Suppressor macrophage treated with lipopolysaccharide for 1 hour (primary cell): ENCODE results near the gene CDIP1.

Experiments used
- DNase-seq, 3 donors: peaks; one replicate each; pipeline ENCODE4 v3.0.0-alpha.2; 2020 to 2022

CDIP1 gene

GRCh38 chr16:4486126-4486893 lies 52.3 kb downstream of the CDIP1 start:
- no peak for DNase-seq

- DNase-seq: no peak
Observed at GRCh38 chr16:4481963-4482362, 56.6 kb downstream of the CDIP1 start.

- no peak for DNase-seq
Observed at GRCh38 chr16:4481526-4481925, 57.0 kb downstream of the CDIP1 start.

- peak; percentile 68 to 87 (median 84) for DNase-seq
Observed at GRCh38 chr16:4477966-4478365, 60.6 kb downstream of the CDIP1 start.

GRCh38 chr16:4475880-4476788 lies 62.4 kb downstream of the CDIP1 start, which contains the start of gene HMOX2:
TSS of gene HMOX2 (plus strand) at chr16:4476398. CDS start at chr16:4505525, 29,127 bp downstream.
- DNase-seq: peak; percentile 94 to 97 (median 97)

- peak; percentile 86 to 89 (median 89) for DNase-seq
Observed at GRCh38 chr16:4474192-4474961, 64.2 kb downstream of the CDIP1 start, which contains the start of gene NMRAL1. TSS of gene NMRAL1 (minus strand) at chr16:4474625. CDS start at chr16:4474132, 493 bp downstream.

GRCh38 chr16:4472880-4473279 lies 65.7 kb downstream of the CDIP1 start:
- DNase-seq: no peak

- DNase-seq: no peak
Observed at GRCh38 chr16:4471869-4472268, 66.7 kb downstream of the CDIP1 start.

GRCh38 chr16:4468972-4469371 lies 69.6 kb downstream of the CDIP1 start:
- no peak for DNase-seq

- no peak for DNase-seq
Observed at GRCh38 chr16:4467916-4468315, 70.7 kb downstream of the CDIP1 start.

- no peak for DNase-seq
Observed at GRCh38 chr16:4465977-4466779, 72.4 kb downstream of the CDIP1 start.

- no peak for DNase-seq
Observed at GRCh38 chr16:4463522-4464163, 74.9 kb downstream of the CDIP1 start.

GRCh38 chr16:4461250-4462085 lies 77.1 kb downstream of the CDIP1 start:
- no peak for DNase-seq

GRCh38 chr16:4460936-4461249 lies 77.7 kb downstream of the CDIP1 start:
- DNase-seq: no peak
